ENCODE data around the gene OR7G3. TPM values are rescaled to one million over a fixed set of nuclear protein-coding genes. Genes with fewer than 3 reads are reported as not detected.

Gene OR7G3
- total RNA-seq, 4 donors from 2014 or later, result not detected

DNA sequence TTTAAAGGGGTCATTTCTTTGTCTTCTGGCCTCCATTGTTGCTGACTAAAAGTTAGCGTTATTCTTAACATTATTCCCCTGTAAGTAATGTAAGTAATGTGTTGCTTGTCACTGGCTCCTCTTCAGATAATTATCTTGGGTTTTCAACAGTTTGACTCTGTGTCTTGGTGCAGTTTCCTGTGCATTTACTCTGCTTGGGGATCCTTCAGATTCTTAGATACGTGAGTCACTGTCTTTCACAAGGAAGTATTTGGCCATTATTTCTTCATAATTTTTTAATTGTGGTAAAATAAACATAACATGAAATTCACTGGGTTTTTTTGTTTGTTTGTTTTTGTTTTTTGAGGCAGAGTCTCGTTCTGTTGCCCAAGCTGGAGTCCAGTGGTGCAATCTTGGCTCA lies 38.5 kb upstream of the OR7G3 start:
- H3K27ac ChIP-seq, result no peak overlapping the region
- no peak overlapping the region for H3K4me3 ChIP-seq
- no peaks in the 10 kb centered on the region for H3K4me1 ChIP-seq
- no peaks in the 10 kb centered on the region for H3K27me3 ChIP-seq
- in situ Hi-C loops (cut with MboI; ENCODE audit: low pct_ligation_motif_present in 1 of 4, low pct_unique_long_range_greater_than_20kb in 1 of 4, low sequenced_read_pairs in 3 of 4), result no loop called here
- H3K36me3 ChIP-seq, result peaks cover 4 to 48% (median 19%) of the 10 kb centered on the region in 4 donors
- no peak for TF ChIP-seq EP300 (IDR thresholded peaks at IDR 0.05; ENCODE audit: low read depth)
- TF ChIP-seq POLR2AphosphoS5 (IDR thresholded peaks at IDR 0.05), result no peak
- no peak for TF ChIP-seq POLR2A (IDR thresholded peaks at IDR 0.05)
- TF ChIP-seq, protein P1, sequence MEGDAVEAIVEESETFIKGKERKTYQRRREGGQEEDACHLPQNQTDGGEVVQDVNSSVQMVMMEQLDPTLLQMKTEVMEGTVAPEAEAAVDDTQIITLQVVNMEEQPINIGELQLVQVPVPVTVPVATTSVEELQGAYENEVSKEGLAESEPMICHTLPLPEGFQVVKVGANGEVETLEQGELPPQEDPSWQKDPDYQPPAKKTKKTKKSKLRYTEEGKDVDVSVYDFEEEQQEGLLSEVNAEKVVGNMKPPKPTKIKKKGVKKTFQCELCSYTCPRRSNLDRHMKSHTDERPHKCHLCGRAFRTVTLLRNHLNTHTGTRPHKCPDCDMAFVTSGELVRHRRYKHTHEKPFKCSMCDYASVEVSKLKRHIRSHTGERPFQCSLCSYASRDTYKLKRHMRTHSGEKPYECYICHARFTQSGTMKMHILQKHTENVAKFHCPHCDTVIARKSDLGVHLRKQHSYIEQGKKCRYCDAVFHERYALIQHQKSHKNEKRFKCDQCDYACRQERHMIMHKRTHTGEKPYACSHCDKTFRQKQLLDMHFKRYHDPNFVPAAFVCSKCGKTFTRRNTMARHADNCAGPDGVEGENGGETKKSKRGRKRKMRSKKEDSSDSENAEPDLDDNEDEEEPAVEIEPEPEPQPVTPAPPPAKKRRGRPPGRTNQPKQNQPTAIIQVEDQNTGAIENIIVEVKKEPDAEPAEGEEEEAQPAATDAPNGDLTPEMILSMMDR (IDR thresholded peaks at IDR 0.05), result no peak
- DNase-seq, result no peak
- 86 to 89% methylated on average over 1 to 3 of the region's 3 CpGs for WGBS, 2 donors (ENCODE audit: low coverage in 1 of 2)
- H3K9me3 ChIP-seq, result peaks cover 9 to 12% of the 10 kb centered on the region in 2 donors
- intact Hi-C loops (cut with DNase I; ENCODE audit: low total_unique reads), result no loop called here

DNA sequence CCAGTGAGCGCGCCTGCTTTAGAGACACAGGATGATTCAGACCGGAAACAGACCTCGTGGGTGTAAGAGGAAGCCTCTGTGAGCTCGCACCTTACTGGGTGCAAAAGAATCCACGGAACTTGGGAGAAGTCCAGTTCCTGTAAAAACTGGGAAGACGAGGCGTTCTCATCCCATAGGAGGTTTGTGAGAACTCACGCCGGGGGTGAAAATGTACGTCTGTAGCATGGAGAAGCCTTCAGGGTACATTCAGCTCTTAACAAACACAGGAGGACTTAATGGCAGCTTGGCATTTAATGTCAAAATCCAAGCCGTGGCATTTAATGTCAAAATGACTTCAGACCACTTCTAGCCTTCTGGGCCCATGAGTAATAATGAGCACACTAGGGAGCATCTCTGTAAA lies 34.7 kb upstream of the OR7G3 start:
- 98% methylated on average over 12 of the region's 12 CpGs; no CpG with 5 or more reads in 1 of the 2 donors for WGBS, 2 donors (ENCODE audit: low coverage in 1 of 2)
- H3K36me3 ChIP-seq, result peaks cover 9 to 78% (median 42%) of the 10 kb centered on the region in 4 donors
- intact Hi-C loops (cut with DNase I; ENCODE audit: low total_unique reads) (no loop called here), in situ Hi-C loops (cut with MboI; ENCODE audit: low pct_ligation_motif_present in 1 of 4, low pct_unique_long_range_greater_than_20kb in 1 of 4, low sequenced_read_pairs in 3 of 4) (no loop called here)
- DNase-seq, result no peak
- no peaks in the 10 kb centered on the region for H3K27me3 ChIP-seq
- H3K4me3 ChIP-seq, result no peak overlapping the region
- H3K27ac ChIP-seq, result no peak overlapping the region
- H3K9me3 ChIP-seq, result peaks cover 13 to 17% of the 10 kb centered on the region in 2 donors
- H3K4me1 ChIP-seq, result no peaks in the 10 kb centered on the region
- TF ChIP-seq, protein P1 (IDR thresholded peaks at IDR 0.05), result no peak
- no peak for TF ChIP-seq EP300 (IDR thresholded peaks at IDR 0.05; ENCODE audit: low read depth)
- no peak for TF ChIP-seq POLR2A (IDR thresholded peaks at IDR 0.05)
- no peak for TF ChIP-seq POLR2AphosphoS5 (IDR thresholded peaks at IDR 0.05)

DNA sequence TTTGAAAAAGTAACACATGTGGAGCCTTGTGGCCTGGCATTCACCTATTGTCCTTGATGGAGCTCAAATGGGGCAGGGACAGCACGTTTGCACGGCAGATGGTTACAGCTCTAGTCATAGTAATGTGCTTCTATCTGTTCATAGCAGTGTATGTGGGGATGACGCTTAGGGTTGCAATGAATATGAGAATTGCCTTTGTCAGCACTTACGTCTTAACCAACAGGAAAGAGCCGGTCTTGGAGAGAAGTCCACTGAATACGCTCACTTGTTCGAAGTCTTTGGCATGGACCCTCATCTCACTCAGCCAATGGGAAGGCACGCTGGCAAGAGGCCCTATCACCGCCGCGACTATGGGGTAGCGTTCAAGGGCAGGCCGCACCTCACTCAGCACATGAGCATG lies 33.1 kb upstream of the OR7G3 start:
- no peak overlapping the region for H3K27ac ChIP-seq
- TF ChIP-seq POLR2A (IDR thresholded peaks at IDR 0.05) (no peak), EP300 (IDR thresholded peaks at IDR 0.05; ENCODE audit: low read depth) (no peak), POLR2AphosphoS5 (IDR thresholded peaks at IDR 0.05) (no peak)
- TF ChIP-seq, protein P1 (IDR thresholded peaks at IDR 0.05), result no peak
- no peaks in the 10 kb centered on the region for H3K4me1 ChIP-seq
- in situ Hi-C loops (cut with MboI; ENCODE audit: low pct_ligation_motif_present in 1 of 4, low pct_unique_long_range_greater_than_20kb in 1 of 4, low sequenced_read_pairs in 3 of 4) (no loop called here), intact Hi-C loops (cut with DNase I; ENCODE audit: low total_unique reads) (no loop called here)
- H3K9me3 ChIP-seq, result peaks cover 14 to 18% of the 10 kb centered on the region in 2 donors
- WGBS, 2 donors (ENCODE audit: low coverage in 1 of 2), result 99 to 100% methylated on average over 8 to 13 of the region's 13 CpGs
- no peaks in the 10 kb centered on the region for H3K27me3 ChIP-seq
- no peak for DNase-seq
- H3K4me3 ChIP-seq, result no peak overlapping the region
- peaks cover 9 to 77% (median 43%) of the 10 kb centered on the region in 4 donors for H3K36me3 ChIP-seq

DNA sequence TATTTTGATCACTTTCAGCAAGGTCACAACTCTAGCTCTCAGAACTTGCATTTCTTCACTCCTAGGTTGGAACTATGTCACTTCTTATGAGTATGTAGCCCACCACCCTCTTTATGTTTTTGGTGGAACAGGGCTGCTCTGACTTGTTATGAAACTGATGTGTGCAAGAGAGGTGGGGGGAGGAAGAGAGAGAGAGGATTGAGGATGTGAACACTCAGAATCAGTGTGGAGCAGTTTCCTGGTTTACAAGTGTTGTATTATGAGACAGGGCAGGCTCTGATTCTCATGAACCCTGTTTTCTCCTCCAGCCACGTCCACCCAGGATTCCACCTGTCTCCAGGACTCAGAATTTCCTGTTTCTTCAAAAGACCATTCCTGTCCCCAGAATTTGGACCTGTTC lies 29.6 kb upstream of the OR7G3 start:
- TF ChIP-seq EP300 (IDR thresholded peaks at IDR 0.05; ENCODE audit: low read depth) (no peak), POLR2AphosphoS5 (IDR thresholded peaks at IDR 0.05) (no peak), POLR2A (IDR thresholded peaks at IDR 0.05) (no peak)
- TF ChIP-seq, protein P1 (IDR thresholded peaks at IDR 0.05), result no peak
- no peak overlapping the region for H3K27ac ChIP-seq
- DNase-seq, result no peak
- H3K4me1 ChIP-seq, result no peaks in the 10 kb centered on the region
- H3K27me3 ChIP-seq, result no peaks in the 10 kb centered on the region
- H3K4me3 ChIP-seq, result no peak overlapping the region
- intact Hi-C loops (cut with DNase I; ENCODE audit: low total_unique reads) (no loop called here), in situ Hi-C loops (cut with MboI; ENCODE audit: low pct_ligation_motif_present in 1 of 4, low pct_unique_long_range_greater_than_20kb in 1 of 4, low sequenced_read_pairs in 3 of 4) (no loop called here)
- peaks cover 21% of the 10 kb centered on the region in 2 donors for H3K9me3 ChIP-seq
- peaks cover 7 to 61% (median 30%) of the 10 kb centered on the region in 4 donors for H3K36me3 ChIP-seq
- WGBS, 2 donors (ENCODE audit: low coverage in 1 of 2), result 77 to 100% methylated on average over 1 of the region's 1 CpG

Measured in transverse colon (tissue), 4 donors.